IMR-90 (cell line): ENCODE results near the gene RHOC.

Source experiments
- CEBPB ChIP-seq: IDR thresholded peaks from 2 replicates; pipeline ENCODE4 v1.6.1; 2012; ENCODE audit warnings: low read depth, low read length, improper control_type of control experiment
- TF ChIP-seq, protein P1 (sequence below): conservative IDR thresholded peaks from 2 replicates; pipeline ENCODE4 v1.5.1; 2012; ENCODE audit warnings: mild to moderate bottlenecking, low read depth, low read length, improper control_type of control experiment

DNA sequence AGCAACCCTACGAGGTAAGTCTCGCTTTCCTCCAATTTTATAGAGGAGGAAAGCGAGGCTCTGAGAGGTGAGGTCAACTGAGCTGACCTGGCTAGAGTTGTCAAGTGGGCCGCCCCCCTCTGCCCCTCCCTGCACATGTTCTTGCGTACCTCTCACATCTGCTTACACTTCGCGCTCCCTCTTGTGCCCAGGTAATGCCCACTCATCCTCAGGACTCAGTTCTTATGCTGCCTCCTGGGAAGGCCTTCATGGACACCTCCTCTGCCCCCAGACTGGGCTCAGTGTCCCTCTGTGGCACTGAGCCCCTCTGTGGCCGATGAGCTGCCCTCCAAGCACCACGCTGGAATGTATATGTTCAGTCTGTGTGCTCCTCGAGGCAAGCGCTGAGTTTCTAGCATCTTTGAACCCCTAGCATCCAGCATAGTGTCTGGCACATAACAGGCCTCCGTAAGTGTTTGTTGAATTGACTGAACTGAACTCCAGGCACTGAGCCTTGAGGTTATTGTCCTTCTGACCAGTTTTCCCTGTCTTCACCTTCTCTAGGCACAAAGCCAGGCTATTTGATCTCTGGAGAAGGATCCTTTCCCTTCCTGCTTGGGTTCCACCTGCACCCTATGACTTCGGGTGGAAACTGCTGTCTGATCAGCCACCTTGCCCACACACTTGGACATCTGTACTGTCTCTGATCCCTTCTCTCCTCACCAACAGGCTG lies 19.0 kb downstream of the RHOC start:
- TF ChIP-seq CEBPB = no peak
- TF ChIP-seq, protein P1, sequence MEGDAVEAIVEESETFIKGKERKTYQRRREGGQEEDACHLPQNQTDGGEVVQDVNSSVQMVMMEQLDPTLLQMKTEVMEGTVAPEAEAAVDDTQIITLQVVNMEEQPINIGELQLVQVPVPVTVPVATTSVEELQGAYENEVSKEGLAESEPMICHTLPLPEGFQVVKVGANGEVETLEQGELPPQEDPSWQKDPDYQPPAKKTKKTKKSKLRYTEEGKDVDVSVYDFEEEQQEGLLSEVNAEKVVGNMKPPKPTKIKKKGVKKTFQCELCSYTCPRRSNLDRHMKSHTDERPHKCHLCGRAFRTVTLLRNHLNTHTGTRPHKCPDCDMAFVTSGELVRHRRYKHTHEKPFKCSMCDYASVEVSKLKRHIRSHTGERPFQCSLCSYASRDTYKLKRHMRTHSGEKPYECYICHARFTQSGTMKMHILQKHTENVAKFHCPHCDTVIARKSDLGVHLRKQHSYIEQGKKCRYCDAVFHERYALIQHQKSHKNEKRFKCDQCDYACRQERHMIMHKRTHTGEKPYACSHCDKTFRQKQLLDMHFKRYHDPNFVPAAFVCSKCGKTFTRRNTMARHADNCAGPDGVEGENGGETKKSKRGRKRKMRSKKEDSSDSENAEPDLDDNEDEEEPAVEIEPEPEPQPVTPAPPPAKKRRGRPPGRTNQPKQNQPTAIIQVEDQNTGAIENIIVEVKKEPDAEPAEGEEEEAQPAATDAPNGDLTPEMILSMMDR = no peak
